SK-N-SH treated with all-trans-retinoic acid at 6 μM for 48 hours (cell line): Measurements from ENCODE around the gene COX7A1.

Experiments
- CREB5 ChIP-seq: fragments of 250-450 bp; sonication (Bioruptor Pico); IDR thresholded peaks from 2 replicates; pipeline ENCODE4 v1.5.1; 2020; ENCODE audit warnings: low read depth, mild to moderate bottlenecking, moderate library complexity
- CSDC2 ChIP-seq: fragments of 250-450 bp; sonication (Bioruptor Pico); IDR thresholded peaks from 2 replicates; pipeline ENCODE4 v1.5.0; 2020; ENCODE audit warnings: mild to moderate bottlenecking, moderate library complexity
- CSRNP3 ChIP-seq: fragments of 250-450 bp; sonication (Bioruptor Pico); IDR thresholded peaks from 2 replicates; pipeline ENCODE4 v1.5.1; 2021; ENCODE audit warnings: mild to moderate bottlenecking, moderate library complexity
- PATZ1 ChIP-seq: fragments of 250-450 bp; sonication (Bioruptor Pico); IDR thresholded peaks from 2 replicates; pipeline ENCODE4 v1.8.0; 2020; ENCODE audit warnings: mild to moderate bottlenecking, moderate library complexity, borderline replicate concordance
- ZFP3 ChIP-seq: fragments of 250-450 bp; sonication (Bioruptor Pico); IDR thresholded peaks from 2 replicates; pipeline ENCODE4 v1.5.0; 2020; ENCODE audit warnings: mild to moderate bottlenecking, moderate library complexity

DNA sequence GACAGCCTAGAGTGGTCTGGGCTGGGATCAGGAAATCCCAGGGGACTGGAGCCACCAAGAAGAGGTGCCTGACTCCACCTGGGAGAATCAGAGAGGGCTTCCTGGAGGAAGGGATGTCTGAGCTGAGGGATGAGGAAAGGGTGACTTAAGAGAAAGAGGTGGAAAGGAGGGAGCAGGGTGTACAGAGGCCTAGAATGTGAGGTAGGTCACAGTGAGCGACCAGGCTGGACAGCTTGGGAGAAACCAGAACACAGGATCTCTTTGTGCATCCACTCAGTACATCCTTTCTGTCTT is 36.0 kb downstream of the COX7A1 start:
- TF ChIP-seq CSRNP3 (no peak), CSDC2 (CRISPR knock-in tag) (no peak), CREB5 (CRISPR knock-in tag) (no peak), ZFP3 (CRISPR knock-in tag) (no peak), PATZ1 (CRISPR knock-in tag) (no peak)
